ENCODE data around the gene TUG1.

Gene TUG1

GRCh38 chr22:30968924-30969531, at the start of gene TUG1:
TSS of gene TUG1 (plus strand) at chr22:30969265.
- DNase-seq, result peak; percentile 98

- no peak for DNase-seq
Observed at GRCh38 chr22:30919973-30920372, 49.1 kb upstream of the TUG1 start.

- peak; percentile 80 for DNase-seq
Observed at GRCh38 chr22:30920407-30920806, 48.7 kb upstream of the TUG1 start.

- no peak for DNase-seq
Observed at GRCh38 chr22:30921108-30921507, 48.0 kb upstream of the TUG1 start.

- peak; percentile 69 for DNase-seq
Observed at GRCh38 chr22:30922151-30922611, 46.9 kb upstream of the TUG1 start.

GRCh38 chr22:30923168-30923900, 45.7 kb upstream of the TUG1 start:
- DNase-seq, result no peak

- DNase-seq, result no peak
Observed at GRCh38 chr22:30925667-30926066, 43.4 kb upstream of the TUG1 start.

- DNase-seq, result no peak
Observed at GRCh38 chr22:30926706-30927105, 42.4 kb upstream of the TUG1 start.

GRCh38 chr22:30927806-30928205, 41.3 kb upstream of the TUG1 start:
- DNase-seq, result no peak

- DNase-seq, result no peak
Observed at GRCh38 chr22:30928401-30928800, 40.7 kb upstream of the TUG1 start.

- DNase-seq, result no peak
Observed at GRCh38 chr22:30930228-30930627, 38.8 kb upstream of the TUG1 start.

- no peak for DNase-seq
Observed at GRCh38 chr22:30931541-30932300, 37.3 kb upstream of the TUG1 start.

- no peak for DNase-seq
Observed at GRCh38 chr22:30932661-30933060, 36.4 kb upstream of the TUG1 start.

- no peak for DNase-seq
Observed at GRCh38 chr22:30933457-30933856, 35.6 kb upstream of the TUG1 start.

- no peak for DNase-seq
Observed at GRCh38 chr22:30934053-30934452, 35.0 kb upstream of the TUG1 start.

- DNase-seq, result no peak
Observed at GRCh38 chr22:30940685-30941362, 28.2 kb upstream of the TUG1 start.

- no peak for DNase-seq
Observed at GRCh38 chr22:30941363-30941740, 27.7 kb upstream of the TUG1 start.

- DNase-seq, result peak; percentile 26
Observed at GRCh38 chr22:30943368-30943767, 25.7 kb upstream of the TUG1 start.

GRCh38 chr22:30944986-30945385, 24.1 kb upstream of the TUG1 start:
- no peak for DNase-seq

- DNase-seq, result no peak
Observed at GRCh38 chr22:30945653-30946052, 23.4 kb upstream of the TUG1 start.

GRCh38 chr22:30946354-30946753, 22.7 kb upstream of the TUG1 start:
- DNase-seq, result no peak

GRCh38 chr22:30947173-30947815, 21.8 kb upstream of the TUG1 start:
- DNase-seq, result no peak

Data from activated CD4-positive, alpha-beta T cell treated with anti-CD3 and anti-CD28 coated beads, Interleukin-2, amount 50 U/mL, for 16 hours (primary cell).